HEK293 (cell line): ENCODE data around the gene HIVEP2.

Source experiments
- SP2 ChIP-seq: fragments of 450-650 bp; formaldehyde crosslinking; IDR thresholded peaks from 2 replicates; pipeline ENCODE4 v1.5.1; 2016; ENCODE audit warnings: missing biosample characterization, missing genetic modification characterization
- YY1 ChIP-seq: fragments of 450-650 bp; formaldehyde crosslinking; IDR thresholded peaks from 2 replicates; pipeline ENCODE4 v1.5.1; 2018; ENCODE audit warnings: missing biosample characterization, missing genetic modification characterization
- ZBTB20 ChIP-seq: fragments of 450-650 bp; formaldehyde crosslinking; IDR thresholded peaks from 2 replicates; pipeline ENCODE4 v1.5.1; 2016; ENCODE audit warnings: missing biosample characterization, missing genetic modification characterization
- ZNF138 ChIP-seq: fragments of 450-650 bp; formaldehyde crosslinking; IDR thresholded peaks from 2 replicates; pipeline ENCODE4 v1.5.1; 2016; ENCODE audit warnings: missing biosample characterization, missing genetic modification characterization, borderline replicate concordance
- ZNF174 ChIP-seq: fragments of 450-650 bp; formaldehyde crosslinking; IDR thresholded peaks from 2 replicates; pipeline ENCODE4 v1.5.0; 2017; ENCODE audit warnings: missing biosample characterization, mild to moderate bottlenecking, missing genetic modification characterization
- TF ChIP-seq, protein P1 (sequence below): fragments of 450-650 bp; formaldehyde crosslinking; IDR thresholded peaks from 2 replicates; pipeline ENCODE4 v1.5.1; 2016; ENCODE audit warnings: missing biosample characterization, missing genetic modification characterization
- TF ChIP-seq, protein P2 (sequence below): sonication (generic); formaldehyde crosslinking; IDR thresholded peaks from 2 replicates; pipeline ENCODE4 v1.8.1; 2022; ENCODE audit warnings: mild to moderate bottlenecking, moderate library complexity, missing genetic modification reagents

DNA sequence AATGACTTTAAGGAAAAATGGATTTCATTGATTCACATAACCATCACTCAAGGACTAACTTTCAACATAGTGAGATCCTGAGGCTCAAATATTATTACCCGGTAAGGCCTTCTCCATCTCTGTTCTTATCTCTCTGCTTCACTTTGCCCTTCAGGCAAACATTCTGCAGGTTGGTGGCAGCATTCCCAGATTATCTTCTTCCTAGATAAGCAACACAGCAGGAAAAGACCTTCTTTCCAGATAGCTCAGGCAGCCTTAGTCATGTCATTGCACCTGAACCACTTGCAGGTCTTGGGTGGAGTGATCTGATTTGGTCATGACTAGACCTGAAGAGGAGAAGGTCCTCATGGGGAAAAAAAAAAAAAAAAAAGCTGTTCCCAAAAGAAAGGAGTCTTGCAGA is 5.3 kb upstream of the HIVEP2 start:
- TF ChIP-seq ZNF174 (no peak), ZNF138 (no peak), ZBTB20 (no peak), YY1 (tag by site-specific recombination) (no peak), SP2 (tag by site-specific recombination) (no peak)
- TF ChIP-seq, protein P1, sequence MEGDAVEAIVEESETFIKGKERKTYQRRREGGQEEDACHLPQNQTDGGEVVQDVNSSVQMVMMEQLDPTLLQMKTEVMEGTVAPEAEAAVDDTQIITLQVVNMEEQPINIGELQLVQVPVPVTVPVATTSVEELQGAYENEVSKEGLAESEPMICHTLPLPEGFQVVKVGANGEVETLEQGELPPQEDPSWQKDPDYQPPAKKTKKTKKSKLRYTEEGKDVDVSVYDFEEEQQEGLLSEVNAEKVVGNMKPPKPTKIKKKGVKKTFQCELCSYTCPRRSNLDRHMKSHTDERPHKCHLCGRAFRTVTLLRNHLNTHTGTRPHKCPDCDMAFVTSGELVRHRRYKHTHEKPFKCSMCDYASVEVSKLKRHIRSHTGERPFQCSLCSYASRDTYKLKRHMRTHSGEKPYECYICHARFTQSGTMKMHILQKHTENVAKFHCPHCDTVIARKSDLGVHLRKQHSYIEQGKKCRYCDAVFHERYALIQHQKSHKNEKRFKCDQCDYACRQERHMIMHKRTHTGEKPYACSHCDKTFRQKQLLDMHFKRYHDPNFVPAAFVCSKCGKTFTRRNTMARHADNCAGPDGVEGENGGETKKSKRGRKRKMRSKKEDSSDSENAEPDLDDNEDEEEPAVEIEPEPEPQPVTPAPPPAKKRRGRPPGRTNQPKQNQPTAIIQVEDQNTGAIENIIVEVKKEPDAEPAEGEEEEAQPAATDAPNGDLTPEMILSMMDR (tag by site-specific recombination) = no peak
- TF ChIP-seq, protein P2, sequence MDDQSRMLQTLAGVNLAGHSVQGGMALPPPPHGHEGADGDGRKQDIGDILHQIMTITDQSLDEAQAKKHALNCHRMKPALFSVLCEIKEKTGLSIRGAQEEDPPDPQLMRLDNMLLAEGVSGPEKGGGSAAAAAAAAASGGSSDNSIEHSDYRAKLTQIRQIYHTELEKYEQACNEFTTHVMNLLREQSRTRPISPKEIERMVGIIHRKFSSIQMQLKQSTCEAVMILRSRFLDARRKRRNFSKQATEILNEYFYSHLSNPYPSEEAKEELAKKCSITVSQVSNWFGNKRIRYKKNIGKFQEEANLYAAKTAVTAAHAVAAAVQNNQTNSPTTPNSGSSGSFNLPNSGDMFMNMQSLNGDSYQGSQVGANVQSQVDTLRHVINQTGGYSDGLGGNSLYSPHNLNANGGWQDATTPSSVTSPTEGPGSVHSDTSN (CRISPR knock-in tag) = no peak
